GM18907 (cell line): ENCODE data around the gene TCERG1L.
"Not testable (repeated sequence)": the region's sequence is repeated elsewhere in the genome, so short reads cannot be mapped to it uniquely, and the experiment has no call there.

Experiments used
- ATAC-seq: cut with Tn5 transposase; IDR thresholded peaks from one replicate; pipeline ENCODE4 v1.9.1; 2021; ENCODE audit warnings: mild to moderate bottlenecking, moderate library complexity; ENCODE audit not compliant: unreplicated experiment

Gene TCERG1L, protein sequence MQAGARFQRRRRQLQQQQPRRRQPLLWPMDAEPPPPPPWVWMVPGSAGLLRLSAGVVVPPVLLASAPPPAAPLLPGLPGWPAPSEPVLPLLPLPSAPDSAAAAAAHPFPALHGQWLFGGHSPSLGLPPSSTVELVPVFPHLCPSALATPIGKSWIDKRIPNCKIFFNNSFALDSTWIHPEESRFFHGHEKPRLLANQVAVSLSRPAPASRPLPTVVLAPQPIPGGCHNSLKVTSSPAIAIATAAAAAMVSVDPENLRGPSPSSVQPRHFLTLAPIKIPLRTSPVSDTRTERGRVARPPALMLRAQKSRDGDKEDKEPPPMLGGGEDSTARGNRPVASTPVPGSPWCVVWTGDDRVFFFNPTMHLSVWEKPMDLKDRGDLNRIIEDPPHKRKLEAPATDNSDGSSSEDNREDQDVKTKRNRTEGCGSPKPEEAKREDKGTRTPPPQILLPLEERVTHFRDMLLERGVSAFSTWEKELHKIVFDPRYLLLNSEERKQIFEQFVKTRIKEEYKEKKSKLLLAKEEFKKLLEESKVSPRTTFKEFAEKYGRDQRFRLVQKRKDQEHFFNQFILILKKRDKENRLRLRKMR

DNA sequence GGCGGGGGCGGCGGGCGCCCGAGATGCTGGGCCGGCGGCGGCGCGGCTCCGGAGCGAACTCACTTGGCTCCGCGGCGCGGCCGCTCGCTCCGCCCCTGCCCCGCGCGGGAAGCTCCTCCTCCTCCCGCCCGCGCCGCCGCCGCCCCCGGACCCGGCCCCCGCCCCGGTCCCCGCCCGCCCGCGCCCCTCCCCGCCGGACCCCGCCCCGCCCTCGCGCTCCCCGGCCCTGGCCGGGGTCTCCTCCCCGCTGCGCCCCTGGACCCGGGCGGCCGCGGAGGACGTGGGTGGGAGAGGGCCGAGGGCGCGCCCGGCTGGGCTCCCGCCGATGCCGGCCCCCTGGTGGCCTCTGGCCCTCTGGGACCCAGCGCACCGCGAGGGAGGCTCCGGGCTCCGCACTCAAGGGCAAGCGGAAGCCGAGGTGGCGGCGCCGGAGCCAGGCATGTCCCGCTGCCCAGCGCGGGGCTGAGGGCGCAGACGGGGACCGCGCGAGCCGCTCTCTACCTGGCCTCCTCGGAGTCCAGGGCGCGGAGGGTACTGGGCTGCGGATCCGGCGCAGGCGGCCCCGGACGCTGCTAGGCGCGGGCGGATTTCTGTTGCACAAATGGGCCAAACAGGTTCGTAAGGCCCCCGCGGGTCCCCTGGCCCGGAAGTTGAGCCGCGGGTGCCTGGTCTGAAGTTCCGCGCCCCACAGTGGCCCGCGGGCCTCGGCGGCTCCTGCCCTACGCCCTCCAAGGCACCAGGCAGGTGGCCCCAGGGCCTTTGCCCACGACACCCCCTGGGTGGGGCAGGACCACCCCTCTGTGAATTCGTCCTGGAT, at the start of gene TCERG1L:
Gene TCERG1L (minus strand): TSS at position 61 of the 817 bp plus-strand sequence. CDS start 86 bp downstream, outside the sequence.
- ATAC-seq, result no peak

DNA sequence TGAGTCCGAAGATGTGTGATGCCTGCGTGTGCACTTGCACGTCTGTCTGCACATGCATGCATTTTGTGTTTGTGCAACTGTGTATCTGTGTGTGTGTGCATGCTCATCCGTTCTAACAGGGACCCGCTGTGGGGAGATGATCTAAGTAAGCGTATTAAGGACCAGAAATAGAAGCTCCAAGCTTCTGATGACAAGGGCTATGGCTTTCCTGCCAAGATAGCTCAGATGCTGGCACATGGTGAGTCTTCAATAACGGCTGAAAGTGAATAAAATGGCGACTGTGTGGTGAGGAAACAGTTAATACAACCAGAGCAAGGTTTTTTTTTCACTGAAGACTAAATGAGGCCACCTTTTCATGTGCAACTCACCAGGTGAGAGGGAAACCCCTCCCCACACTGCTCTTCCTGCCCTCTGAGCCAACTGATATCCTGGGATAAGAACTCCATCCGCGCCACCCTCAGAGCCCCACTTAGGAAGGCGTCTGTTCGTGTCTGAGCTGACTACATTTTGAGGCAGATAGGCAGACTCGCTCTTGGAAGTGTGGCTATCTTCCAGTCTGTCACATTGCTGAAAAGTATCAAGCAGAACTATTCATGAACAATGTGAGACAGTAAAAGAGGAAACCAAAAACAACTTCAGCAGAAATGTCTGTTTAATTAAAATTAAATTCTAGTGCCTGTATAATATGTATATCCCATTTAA, 47.4 kb upstream of the TCERG1L start:
- ATAC-seq, result no peak

DNA sequence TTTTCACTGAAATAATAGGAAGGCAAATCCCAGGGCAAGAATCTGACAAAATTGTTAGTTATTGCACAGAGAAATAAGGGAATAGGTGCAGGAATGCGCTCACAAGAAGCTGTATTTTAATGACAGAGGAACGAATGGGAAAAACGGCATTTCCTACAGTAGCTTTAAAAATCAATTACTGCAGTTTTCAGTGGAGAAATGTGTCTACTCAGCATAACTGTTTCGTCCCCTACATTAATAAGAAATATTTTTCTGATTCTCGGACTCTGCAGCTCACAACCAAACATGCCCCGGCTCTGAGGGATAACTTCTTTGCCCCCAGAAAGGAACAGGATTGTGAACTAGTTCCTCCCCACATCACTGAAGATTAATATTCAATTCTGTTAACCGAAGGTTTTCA, 44.9 kb upstream of the TCERG1L start:
- ATAC-seq, result no peak

DNA sequence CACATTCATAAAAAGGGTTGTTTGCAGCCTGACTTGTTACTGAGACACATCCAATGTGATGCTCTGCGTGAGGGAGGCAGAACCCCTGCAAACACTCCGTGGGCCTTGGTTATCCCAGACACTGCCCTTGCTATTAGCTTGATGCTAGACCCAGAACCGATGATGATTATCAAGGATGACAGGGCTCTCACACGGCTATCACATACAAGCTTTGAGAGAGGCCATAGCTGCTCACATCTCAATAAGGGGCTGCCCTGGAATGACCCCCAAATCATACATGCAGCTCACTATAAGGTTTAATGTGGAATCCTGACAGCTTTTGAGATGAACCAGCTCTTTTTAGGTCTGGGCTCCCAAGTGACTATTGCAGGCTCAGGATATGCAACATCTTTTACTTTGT, 44.4 kb upstream of the TCERG1L start:
- ATAC-seq, result no peak

DNA sequence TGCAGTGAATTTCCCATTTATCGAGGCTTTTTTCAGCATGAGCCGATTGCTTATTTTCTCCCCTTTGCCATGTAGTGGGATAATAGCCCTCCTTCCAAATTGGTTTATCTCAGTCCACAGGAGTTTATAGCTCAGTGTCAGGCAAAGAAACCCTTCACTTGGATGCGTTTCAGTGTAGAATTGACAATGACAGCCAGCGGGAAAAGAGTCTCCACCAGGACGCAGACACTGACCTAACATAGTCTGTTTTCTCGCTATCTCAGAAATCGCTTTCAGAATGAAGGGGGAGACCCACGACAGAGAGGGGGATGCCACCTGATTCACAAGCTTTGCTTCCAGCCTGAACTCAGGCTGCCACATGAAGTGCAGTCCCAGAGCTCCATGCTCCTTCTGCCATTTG, 43.5 kb upstream of the TCERG1L start:
- no peak for ATAC-seq

DNA sequence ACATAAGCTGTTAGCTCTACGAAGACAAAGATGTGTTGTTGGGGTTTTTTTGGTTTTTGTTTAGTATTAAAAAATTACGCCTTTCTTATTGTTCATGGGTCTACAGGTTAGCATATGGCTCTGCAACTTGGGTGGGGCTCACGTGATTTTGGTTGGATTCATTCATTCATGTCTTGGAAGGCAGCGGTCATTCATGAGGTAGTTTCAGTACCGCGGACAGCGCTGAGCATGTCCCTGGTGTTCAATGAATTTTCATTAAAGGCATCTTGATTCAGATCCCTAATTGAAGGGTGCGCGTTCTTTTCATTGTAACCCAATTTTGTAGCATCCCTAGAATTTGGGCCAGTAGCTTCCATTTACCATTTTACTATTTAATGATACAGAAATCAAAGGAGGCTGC, 42.9 kb upstream of the TCERG1L start:
- no peak for ATAC-seq

DNA sequence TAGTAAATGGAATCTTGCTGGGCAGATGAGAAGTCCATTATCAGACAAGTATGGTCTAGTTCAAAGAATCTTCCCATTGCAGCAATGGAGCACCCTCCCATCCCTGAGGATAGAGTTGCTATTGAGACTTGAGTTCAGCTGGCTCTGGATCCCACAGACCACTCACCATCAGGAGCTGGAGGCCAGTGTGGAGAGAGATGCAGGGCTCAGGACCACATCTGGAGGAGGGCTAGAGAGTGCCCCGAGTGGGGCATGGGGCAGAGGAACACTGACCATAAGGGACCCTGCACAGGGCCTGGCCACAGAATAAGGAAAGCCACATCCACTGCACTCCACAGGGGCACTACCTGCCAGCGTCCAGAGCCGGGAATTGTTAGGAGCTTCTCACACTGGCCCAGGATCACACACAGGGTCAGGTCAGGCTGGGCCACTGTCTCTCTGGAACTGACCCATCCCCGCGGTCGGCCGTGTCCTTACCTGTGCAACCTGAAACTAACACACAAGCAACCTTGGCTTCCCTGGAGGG, 41.3 kb upstream of the TCERG1L start:
- ATAC-seq, result no peak

DNA sequence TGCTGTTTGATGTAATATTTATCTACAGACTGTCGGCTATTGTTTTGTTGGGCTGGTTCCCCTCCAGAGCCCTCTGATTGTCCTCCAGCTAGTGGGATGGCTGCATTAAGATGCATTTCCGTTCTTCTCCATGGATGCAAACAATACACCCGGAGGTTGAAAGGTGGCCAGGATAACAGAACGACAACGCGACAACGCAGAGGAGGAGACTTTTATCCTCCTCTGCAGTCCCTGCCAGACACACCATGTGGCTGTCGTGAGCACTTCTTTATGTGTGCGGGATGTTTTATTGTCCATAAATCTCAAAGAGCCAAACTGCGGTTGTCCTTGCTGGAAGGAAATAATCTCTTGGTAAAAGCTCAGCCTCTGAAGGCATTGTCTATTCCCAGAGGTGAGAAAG, 39.1 kb upstream of the TCERG1L start:
- ATAC-seq, result no peak

DNA sequence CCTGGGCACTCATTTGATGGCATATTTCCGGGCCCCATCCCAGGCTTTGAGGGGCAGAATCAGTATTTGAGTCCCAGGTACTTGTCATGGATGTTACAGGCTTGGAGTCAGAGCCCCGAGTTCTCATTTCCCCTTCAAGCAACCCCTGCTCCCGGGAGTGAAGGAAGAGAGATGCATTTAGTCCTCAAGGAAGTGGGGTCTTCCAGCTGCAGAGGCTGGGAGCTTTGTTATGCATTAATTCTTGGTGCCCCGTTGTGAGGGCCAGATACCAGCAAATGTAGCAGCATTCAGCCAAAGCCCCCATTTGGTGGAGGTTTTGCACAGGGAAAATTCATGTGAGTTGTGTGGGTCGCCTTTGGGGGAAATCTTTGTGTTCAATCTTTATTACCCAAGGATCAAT, 38.7 kb upstream of the TCERG1L start:
- ATAC-seq, result no peak

DNA sequence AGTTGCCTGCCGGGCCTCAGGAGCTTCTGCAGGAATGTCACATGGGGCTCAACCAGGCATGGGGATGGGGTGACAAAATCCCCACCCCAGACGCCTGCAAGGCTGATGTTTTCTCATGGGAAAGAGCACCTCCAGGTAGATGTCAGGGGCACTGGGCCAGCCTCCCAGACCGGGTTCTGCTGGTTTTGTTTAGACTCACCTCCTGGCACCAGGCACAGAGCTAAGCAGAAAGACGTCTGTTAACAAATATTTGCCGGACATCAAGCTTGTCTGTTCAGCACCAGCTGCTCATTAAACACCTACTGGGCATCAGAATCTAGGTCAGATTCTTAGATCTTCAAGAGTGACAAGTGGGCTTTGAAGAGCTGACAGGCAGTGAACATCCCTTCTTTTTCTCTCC, 34.9 kb upstream of the TCERG1L start:
- no peak for ATAC-seq

DNA sequence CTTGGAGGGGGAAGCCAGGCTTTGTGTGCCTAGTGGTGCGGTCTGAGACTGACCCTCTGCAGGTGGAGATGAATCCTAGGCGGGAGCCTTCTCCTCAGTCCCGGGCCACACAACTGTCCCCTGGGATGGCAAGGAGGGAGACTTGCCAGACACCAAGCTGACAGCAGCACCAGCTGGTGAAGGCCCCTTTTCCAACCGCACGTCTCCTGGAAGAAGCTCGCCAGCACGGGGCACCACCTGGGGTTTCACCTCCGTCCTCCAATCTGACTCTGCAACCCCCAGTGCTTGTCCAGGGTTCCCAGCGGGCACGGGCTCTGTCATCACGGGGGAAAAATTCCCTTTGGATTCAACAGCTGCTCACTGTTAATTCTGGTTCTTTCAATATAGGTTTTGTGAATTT, 34.2 kb upstream of the TCERG1L start:
- ATAC-seq, result no peak

DNA sequence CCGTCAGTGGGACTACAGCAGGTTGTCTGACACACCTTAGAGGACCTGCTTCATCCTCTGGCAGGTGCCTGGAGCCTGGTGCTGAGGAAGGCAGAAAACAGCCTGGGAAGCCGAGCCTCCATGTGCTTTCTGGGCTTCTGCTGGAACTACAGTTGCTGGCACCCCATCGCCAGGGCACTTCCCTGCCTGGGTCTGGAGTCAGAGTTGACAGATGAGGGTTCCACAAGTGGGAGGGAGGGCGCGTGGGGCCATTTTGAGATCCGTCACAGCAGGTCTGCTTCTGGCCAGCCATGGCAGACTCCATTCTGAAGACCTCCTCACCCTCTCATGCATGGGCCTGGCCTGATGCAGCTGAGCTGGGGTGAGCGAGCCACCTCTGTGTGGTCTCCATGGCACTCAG, 33.2 kb upstream of the TCERG1L start:
- no peak for ATAC-seq

DNA sequence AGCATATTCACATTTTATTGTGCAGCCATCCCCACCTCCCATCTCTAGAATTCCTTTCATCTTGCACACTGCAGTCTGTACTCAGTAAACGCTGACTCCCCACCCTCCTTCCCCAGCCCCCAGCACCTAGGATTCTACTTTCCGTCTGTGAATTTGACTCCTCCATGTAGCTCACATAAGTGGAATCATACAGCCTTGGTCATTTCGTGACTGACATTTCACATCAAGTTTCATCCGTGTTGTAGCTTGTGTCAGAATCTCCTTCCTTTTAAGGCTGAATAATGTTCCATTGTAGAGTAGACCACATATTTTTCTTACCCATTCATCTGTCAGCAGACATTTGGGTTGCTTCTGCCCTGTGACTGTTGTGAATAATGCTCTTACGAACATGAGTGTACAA, 26.2 kb upstream of the TCERG1L start:
- ATAC-seq, result no peak

DNA sequence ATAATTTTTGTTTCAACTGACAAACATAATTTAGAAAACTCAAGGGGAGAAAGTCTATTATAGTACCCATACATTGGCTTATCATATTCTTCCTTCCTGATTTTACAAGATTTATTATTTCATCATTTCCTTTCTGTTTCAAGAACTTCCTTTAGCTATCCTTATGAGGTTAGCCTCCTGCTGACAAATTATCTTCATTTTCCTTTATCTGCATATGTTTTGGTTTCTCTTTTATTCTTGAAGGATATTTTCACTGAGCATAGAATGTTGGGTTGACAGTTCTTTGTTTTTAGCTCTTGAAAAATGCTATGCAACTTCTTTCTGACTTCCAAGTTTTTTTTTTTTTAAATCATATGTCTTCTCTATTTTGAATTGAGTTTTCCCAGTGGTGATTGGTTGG, 21.3 kb upstream of the TCERG1L start:
- no peak for ATAC-seq

DNA sequence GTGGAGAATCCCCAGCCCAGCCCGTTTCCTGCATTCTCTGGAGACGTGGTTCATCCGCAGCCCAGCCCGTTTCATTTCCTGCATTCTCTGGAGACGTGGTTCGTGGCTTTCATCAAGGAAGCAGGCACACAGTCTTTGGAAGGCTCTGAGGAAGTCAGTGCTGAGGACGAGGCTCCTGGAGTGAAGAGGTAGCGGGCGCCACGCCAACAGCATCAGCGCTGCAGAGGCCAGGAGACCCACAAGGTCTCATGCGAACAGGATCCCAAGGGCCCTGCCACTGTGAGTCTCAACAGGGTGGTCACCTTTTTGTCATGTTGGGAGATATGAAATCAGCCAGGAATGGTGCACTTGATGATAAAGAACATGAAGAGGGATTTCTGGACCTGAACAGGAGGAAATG, 12.4 kb upstream of the TCERG1L start:
- ATAC-seq, result no peak

DNA sequence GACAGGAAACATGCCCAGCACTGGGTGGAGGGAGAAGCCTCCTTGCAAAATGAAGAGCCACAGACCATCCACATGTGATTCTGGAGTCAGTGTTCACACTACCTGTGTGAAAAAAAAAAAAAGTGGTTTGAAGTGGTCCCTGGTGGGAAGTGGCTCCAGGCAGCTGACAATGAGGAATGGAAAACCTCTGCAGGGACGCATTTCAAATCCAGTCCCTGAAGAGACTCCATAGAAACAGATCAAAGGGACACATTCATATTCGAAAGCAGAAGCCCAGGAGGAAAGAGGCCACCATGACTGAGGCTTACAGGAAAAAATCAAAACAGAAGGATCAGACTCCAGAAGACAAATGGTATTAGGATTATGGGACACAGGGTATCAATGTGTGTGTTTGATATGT, 11.5 kb upstream of the TCERG1L start:
- ATAC-seq, result no peak

DNA sequence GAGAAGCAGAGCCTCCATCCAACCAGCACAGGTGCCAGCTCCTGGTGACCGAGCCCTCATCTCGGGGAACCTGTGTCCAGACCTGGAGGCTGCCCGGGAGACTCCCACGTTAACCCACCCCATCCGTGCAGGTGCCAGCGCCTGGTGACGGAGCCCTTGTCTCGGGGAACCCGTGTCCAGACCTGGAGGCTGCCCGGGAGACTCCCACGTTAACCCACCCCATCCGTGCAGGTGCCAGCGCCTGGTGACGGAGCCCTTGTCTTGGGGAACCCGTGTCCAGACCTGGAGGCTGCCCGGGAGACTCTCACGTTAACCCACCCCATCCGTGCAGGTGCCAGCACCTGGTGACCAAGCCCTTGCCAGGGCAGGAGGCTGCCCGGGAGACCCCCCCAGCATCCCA, 11.1 kb upstream of the TCERG1L start:
- ATAC-seq, result not testable (repeated sequence)

DNA sequence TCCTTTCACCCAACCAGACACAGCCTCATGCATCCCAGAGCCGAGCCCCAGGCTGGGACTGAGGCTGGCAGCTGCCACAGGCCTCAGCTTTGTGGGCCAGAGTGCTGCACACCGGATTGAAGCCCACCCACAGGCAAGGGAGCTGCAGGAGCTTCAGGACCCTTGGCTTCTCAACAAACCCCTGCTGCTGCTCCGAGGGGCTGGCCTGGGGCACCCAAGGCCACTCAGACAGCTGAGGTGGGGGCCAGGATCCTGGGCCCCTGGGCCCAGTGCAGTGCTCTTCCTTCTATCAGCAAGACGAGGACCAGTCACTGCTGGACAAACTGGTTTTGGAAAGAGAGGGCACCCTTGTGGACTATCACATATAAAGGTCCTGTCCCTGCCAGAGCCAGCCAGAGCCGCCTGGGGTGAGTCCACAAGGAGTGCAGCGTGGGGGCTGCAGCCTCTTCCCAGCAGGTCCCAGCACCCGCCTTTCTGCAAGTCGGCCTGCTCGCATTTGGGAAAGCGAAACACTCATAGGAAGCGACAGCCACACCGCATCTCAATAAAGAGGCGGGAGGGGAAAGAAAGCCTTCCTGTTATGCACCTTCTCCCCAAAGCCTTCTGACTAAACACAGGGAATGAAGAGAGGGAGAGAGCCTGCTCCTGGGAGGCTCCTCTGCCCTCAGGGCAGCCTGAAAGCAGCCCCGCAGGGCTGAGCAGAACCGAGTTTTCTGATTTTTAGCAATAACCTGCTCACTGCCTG, 9.5 kb upstream of the TCERG1L start:
- ATAC-seq, result no peak

DNA sequence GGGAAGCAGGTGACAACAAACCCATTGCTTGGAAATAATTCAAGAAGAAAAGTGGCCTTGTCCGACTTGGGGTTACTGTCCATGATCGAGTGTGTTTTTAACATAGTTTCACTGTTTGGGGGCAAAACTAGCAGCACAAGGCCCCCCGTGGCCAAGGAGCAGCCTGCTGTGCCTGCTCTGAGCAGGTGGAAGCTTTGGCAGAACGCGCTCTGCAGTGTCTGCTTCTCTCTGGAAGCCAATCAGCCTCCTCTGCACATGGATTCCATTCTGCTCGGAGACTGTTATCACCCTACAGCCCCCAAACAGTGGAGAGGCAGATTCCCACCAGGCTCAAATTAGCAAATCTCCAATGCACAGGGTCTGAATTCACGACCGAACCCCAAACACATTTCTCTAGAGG, 7.3 kb upstream of the TCERG1L start:
- ATAC-seq, result no peak

DNA sequence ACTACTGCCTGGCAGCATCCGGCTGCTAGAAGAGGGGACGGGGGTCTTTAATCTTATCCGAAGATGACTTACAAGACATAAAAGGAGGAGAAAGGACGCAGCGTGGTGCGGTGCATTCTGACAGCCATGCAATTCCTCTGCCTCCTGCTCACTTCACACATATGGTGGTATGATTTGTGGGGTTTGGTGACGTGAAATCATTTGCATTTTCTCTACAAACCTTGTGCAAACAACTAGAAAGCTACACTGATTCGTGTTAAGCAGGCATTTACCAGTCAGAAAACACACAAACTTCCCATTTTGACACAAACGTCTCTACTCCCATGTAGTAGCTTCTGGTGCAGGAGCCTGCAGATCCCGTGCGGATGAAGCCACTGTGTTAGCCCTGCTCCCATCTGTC, 6.8 kb upstream of the TCERG1L start:
- ATAC-seq, result no peak
